HG02852 (cell line): ENCODE measurements around the gene NRAP.

Experiments
- ATAC-seq: cut with Tn5 transposase; IDR thresholded peaks from one replicate; pipeline ENCODE4 v1.9.1; 2021; ENCODE audit warnings: mild to moderate bottlenecking, moderate library complexity; ENCODE audit not compliant: unreplicated experiment

The NRAP gene

DNA sequence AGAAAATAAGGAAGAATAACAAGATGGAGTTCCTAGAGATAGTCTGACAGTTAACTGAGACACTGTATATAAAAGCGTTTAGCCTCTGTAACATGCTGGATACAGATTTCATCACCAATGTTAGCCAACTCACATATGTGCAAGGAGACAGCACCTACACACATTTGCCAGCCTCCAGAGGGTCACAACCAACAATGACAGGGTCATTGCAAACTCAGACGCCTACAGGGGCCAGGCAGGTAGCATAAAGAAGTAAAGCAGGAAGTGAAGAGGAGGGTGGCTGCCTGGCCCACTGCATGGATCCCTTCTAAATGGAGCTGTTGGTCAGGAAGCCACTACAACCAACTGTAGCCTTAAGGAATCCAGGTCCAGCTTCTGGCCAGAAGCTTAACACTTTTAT is 50.4 kb downstream of the NRAP start:
- ATAC-seq = no peak

DNA sequence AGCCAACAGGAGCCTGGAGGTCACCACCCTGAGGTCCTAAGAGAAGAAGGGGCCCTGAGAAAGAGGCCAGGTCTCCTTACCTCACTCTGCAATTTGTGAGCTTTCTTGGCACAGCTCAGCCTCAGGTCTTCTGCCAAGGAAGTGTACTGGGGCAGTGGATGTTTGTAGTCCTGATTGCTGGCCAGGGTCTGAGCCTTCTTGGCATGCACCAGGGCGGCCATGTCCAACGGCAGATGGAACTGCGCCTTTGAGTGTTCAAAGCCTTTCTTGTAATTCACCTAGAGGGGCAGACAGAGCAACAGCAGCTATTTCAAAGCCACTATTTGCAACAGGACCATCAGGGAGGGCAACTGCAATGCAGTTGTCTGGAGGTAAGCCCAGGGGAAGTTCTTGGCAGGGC is 51.7 kb downstream of the NRAP start:
- ATAC-seq = no peak

DNA sequence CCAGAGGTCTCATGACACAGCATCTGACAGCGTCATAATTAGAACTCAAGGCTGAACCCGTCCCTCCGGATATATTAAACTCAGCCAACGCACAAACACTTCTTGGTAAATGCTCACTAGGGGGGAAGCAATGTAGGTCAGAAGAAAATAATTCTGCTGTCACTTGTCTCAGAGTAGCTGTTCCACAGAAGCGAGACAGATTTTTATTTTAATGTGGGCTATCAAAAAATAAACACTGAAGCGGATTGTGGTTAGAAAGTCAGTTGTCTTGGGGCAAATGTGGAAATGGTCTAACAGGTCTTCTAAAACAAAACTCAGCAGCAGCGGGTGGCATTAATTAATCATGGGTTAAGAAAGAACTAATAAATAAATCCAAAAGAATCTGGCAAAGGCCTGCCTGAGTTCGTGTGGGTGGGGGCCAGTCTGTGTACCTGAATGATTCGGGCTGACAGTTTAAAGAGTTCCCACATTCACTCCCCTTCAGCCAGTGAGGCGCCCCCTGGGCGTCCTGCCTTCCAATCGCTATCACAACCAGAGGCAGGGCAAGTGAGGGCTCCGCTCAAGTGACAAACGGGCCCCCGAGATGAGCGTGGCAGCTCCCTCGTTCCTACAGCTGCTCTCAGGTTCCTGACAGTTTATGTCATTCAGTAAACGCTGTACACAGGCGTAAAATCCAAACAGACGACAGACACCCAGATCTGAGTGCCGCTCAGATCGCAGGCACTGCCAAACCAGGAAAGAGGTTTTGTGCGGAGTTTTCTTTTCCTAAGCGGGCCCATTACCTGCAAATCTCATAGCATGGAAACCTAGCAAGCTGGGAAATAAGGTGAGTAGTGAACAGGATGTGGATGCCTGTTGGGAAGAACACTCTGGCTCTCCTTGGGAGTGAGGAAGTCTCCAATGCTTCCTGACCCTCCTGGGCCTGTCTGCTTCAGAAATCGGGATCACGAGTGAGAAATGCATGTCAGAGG is 52.9 kb downstream of the NRAP start:
- no peak for ATAC-seq

DNA sequence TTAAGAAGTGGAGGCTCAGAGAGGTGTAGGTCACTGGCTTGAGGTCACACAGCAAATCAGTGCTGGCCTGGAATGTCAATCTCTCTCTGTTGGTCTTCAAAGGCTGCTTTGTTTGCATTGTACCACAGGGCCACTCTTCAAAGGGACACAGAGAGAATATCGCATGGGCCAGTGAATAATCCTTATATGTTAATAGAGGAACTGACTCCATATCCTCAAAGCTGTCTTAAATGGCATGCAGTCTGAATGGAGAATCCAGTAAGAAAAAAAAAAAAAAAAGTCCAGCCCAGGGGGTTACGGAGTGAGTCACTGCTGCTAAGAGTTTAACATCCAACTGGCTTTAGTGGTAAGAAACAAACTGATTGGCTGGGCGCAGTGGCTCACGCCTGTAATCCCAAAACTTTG is 54.1 kb downstream of the NRAP start:
- ATAC-seq = no peak

DNA sequence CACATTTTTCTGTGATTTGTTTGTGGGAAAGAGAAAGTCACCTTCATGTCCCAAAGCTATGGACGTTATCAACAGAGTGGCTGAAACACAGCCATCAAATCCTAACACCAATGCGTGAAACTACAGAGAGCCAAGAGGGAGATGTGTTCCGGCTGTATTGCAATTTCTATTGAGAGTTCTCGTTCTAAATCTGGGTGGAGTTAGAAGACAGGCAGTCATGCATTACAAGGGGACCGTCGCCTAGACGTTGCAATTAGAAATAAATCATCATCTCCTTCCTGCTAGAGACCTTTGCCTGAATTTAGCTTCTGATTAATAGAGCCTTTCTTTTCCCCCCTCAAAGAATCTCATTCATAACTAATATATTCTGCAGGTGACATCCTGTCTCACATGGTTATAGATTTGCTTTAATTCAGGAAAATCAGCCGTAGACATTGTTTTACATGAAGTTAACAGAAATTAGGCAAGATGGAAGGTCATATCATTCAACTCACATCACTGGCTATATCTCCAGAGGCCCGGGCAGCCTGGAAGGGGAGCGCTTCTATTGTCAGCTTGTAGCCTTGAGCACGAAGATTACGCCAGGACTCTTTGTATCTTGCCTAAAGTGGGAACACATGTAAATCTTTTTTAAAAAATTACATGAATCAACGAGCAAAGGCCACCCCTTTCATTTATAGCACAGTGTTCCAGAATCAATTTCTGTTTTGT is 58.4 kb downstream of the NRAP start:
- no peak for ATAC-seq

DNA sequence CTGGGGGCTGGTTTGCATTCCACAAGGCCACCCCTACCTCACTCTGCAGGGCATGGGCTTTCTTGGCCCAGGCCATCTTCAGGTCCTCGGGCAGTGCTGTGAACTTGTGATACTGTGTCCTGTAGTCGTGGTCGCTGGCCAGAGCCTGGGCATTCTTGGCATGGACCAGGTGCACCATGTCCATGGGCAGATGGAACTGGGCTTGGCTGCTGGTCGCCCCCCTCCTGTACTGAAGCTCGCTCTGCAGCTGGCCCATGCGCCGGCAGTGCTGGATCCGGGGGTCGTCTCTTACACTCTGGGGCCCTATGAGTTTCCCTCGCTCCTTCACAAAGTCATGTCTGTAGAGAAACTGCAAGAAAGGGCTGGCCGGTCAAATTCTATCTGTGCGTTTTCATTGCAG is 59.3 kb downstream of the NRAP start:
- ATAC-seq = no peak

DNA sequence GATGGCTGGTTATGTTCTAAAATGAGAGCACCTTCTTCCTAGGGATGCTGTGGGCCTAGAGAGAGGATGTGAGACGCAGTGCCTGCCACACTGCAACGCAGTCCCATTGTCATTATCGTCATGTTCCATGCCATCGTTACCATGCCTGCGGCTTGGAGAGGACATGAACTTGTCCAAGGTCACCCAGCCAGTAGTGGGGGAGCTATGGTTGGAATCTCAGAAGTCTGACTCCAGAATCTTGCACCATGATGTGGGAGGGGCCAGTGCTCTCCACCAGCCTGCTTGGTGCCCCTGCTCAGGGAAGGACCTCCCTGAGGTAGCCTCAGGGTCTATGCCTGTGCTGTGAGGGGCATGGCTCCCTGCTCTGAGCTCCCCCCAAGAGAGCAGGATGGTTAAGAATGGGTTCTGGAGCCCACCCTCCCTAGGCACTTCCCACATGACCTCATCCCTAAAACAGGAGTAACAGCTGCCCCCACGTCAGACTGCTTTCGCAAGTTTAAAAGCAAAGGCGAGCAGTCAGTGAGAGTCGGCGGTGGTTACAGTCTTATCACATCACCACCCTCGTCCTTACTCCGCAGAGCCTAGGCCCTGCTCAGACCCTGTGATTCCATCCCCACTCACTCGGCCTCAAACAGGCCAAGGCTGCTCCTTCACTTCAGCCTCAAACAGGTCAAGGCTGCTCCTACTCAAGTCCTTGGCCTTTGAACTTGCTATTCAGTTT is 60.6 kb downstream of the NRAP start:
- ATAC-seq = no peak

DNA sequence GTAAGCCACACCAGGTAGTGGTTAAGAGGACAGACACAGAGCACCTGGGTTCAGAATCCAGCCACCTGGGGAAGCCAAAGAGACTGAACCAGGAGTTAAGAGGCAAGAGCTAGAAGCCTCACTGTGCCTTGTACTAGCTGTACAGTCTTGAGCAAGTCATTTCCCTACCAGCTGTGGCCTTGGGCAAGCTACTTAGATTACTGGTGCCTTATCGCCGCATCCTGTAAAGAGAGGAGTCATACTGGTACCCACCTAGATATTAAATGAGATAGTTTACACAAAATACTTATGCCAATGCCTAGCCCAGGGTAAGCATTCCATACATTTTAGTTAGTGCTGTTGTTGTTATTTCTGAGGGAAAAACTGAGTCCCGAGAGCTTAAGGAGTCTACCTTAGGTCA is 63.3 kb downstream of the NRAP start:
- no peak for ATAC-seq

DNA sequence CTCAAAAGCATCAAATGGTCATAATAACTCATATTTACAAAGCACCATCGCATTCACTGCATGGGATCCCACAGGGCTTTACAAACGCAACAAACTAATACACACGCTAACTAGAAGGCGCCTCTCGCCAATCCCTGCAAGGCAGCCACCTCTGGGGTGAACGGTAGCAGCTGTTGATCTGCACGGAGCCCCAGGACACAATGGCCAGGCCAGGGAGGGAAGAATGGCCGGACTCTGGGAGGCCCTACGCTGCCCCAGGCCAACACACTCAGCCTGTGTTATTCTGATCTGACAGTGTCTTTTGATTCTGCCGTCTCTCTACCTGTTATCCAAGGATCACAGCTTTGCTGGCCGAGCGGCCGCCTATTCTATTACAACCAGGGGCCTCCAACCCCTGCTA is 69.2 kb downstream of the NRAP start:
- no peak for ATAC-seq

DNA sequence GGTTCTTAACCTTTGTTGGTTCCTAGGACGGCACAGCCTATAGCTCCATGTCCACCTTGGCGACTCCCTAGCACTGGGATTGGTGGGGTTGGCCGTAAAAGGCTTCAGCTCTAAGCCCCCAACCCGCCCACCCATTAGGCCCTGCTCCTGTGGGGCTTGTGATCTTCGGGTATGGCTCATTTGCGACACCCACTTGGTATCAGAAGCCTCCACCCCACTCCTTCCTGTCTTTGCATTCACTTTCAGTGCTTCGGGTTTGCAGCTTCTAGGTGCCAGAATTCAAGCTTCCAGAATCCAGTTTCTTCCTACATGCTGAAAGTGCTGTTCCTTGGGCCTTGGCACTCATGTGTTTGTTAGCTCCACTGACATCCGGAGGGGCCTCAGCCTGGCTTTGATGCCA is 71.5 kb downstream of the NRAP start:
- no peak for ATAC-seq

DNA sequence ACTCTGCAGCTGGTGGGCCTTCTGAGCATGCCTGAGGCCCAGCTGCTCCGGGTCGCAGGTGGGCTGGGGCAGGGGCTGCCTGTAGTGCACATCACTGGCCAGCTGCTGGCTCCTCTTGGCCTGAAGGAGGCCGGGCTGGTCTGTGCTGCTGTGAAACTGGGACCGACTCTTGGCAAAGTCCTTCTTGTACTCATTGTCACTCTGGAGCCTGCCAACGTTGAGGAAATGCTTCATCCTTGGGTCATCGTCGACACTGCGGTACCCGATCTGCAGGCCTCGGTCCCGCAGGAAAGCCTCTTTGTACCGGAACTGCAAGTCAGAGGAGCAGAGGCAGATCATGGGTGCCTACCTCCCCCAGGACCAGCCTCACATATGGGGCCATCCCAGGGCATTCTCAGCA is 73.3 kb downstream of the NRAP start:
- ATAC-seq = no peak

DNA sequence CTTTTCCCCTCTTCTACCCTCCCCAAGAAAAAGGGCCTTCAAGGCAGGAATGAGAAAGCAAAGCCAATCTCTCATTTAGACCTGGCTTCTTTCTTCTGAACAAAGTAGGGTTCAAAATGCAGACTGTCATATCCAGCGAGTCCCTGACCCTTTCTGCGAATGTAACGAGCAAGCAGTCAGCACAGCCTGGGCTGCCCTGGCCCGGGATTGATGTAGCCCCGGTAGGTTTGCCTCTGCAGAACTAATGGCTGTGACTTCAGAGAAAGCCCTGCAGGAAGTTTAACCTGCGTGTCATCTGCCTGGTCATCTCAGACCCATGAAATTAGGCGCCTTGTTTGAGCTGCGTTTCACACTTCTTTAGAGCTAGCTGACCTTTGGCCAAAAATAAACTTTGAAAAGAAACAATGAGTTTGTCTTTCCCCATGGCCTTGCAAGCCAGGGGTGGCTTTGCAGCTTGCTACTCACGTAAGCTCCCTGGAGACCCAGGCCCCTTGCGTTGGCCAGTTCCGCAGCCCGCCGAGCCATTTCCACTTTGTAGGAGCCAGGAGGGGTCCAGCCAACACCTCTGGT is 74.6 kb downstream of the NRAP start:
- no peak for ATAC-seq

DNA sequence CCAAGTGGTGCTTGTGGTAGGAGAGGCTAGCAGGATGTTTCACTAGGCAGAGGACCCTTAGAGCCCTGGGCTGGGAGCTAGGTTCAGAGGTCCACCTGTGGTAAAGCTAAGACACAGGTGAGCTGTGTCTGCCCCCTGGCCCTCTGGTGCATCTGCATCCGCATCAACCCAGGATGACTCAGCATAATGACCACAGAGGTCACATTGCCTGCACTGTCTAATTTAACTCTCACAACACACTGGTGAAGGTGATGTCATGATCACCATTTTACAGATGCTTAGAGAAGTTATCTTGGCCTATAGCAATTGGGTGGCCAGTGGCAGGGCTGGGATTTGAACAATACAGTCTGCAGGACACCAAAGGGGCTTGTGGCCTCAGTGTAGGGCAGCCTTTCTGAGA is 77.9 kb downstream of the NRAP start:
- ATAC-seq = no peak

DNA sequence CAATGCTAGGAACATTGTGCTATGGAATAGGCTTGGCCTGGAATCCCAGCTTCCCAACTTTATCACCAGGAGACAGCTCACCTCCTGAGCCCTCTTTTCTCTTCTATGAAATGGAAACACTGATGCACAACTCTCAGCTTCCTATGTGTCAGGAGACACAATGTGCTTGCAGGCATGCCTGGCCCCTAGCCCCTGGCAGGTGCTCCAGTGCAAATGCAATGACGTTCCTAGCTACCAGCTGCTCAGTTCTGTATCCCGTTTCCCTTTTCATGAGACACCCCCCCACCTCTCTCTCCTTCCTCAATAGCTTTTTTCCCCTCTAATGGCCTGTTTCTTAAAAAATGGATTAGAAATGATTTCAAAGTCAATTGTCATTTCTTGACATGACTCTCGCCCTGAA is 80.3 kb downstream of the NRAP start:
- no peak for ATAC-seq

DNA sequence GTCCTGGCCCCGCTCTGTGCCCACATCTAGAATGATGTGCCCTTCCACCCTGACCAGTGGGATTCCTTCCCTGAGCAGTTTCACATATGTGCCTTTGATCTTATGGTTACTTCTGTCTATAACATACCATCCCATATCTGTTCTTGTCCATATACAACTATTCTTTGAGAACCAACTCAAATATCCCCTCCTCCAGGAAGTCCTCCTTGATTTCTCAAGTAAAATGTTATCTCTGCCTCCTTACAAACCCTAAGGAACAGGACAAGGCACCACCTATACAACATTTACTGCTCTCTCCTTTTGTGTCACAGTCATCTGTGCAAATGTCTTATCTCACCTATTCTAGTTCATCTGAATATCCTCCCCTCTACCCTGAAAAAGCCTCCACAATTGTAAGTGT is 82.7 kb downstream of the NRAP start:
- no peak for ATAC-seq

DNA sequence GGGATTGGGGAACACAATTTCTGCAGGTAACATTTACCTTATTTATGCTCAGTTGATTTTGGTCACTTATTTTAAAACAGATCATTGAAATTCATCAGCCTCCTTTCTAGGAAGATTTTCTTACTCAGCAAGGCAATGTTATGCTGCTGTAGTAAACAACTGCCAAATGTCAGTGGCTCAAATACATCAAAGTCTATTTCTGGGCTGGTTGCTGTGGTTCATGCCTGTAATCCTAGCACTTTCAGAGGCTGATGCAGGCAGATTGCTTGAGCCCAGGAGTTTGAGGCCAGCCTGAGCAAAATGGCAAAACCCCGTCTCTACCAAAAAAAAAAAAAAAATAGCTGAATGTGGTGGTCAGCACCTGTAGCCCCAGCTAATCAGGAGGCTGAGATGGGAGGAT is 85.1 kb downstream of the NRAP start:
- ATAC-seq = no peak

DNA sequence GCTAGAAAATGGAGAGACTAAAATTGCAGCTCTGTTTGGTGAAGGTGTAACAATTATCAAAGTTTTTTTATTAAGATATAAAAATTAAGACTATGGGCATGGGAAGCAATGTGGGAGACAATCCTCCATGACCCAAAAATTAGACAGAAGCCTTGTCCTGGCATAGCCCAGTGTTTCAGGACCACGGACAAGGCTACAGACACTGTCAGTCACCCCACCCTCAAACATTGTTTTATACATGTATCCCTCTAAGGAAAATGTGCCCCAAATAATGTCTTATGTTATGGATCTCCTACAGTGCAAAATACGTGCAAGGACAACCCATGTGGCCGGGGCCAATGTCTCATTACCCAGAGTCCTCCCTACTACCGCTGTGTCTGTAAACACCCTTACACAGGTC is 87.0 kb downstream of the NRAP start:
- ATAC-seq = no peak

DNA sequence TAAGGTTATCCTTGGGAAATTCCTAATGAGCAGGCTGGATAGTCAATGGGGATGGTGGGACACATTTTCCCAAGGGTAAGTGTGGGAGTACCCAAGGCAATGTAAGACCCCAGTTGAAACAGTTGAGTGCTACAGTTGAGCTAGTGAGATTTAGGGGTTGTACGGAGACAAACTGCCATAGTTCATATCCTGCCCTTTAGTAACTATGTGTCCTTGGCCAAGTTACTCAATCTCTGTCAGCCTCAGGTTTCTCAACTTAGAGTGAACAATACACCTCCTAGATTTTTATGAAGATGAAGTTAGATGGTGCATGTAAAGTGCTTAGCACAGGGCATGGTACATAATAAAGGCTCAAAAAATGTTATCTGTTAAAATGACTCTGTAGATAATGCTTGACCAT is 90.5 kb downstream of the NRAP start:
- no peak for ATAC-seq

DNA sequence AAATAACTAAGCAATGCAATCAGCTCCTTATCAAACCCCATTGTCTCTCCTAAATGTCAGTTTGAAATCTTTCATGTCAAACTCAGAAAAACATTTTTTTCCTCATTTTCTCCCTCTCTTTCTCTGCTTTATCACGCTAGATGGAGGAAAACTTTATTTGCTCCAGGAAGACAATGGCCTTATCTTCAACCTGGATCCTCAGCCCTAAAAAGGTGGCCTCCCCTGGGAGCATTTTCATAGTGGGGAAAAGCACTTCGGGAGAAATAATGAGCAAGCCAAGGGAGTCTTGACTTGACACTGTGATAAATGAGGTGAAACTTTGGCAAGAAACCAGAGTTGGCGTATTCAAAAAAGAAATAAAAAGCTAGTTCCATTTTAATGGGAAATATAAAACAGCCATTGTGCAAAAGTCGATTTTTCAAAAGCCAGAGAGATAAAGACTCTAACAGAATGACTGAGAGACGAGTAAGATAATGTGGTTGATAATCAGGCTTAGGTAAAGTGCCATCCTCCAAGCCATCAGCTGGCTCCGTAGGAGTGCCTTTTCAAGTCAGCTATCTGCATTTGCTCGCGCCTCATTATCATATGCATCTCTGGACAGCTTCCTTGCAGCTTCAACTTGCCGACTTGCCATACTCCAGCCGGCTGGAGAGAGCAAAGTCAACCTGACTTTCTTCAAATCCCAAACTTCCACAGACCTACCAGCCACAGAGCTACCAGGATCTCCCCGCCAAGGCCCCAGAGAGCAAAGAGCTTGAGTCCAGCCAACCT is 91.1 kb downstream of the NRAP start:
- ATAC-seq = no peak

DNA sequence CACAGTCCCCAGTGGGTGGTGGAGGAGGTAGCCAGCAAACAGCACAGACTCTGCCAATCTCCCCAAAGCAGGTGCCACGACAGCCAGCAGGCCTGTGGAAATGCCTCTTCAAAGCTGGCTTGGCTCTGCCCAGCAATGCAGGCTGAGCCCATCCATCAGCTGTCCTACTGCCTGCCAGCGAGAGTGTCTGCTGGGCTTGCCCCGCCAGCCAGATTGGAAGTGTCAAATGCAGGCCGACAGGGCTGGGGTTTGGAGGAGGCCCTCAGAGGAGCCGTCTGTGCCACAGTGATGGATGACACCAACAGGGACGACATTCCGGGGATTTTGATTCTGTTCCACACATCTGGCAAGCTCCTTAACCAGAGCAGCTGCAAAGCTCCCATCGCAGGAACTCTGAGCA is 94.3 kb downstream of the NRAP start:
- ATAC-seq = no peak

DNA sequence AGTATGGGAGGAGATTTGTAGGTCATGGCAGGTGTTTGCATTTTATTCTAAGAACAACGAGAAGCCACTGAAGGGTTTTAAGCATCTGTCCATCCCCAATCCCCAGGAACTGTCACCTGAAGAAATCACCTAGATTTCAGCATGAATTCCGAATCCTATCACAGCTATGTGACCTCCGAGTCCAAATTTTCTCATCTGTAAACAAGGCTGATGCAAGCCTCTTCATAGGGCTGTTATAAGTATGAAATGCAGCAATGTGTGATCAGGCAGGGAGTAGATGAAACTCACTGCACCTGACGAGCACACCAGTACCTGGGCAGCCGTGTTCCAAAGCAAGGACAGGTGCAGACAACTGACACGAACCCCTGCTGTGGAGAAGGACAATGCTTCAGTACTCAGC is 97.0 kb downstream of the NRAP start:
- no peak for ATAC-seq
